RWPE1 (cell line): Measurements from ENCODE around the gene PRR14.

Experiments used
- CTCF ChIA-PET: fragments of 350-600 bp; sonication (Branson Sonifier 250); formaldehyde crosslinking; extraction: SDS; loops from one replicate; lab custom pipeline; 2021; lab: Yijun Ruan, JAX
- POLR2A ChIA-PET: fragments of 400-600 bp; formaldehyde crosslinking; extraction: SDS; loops from one replicate; lab custom pipeline; 2020; ENCODE audit warnings: antibody characterized with exemption; ENCODE audit not compliant: low non-redundant PET; lab: Yijun Ruan, JAX
- DNase-seq: peaks from one replicate; pipeline ENCODE4 v3.0.0; 2012; ENCODE audit warnings: low spot score
- H3K27ac ChIP-seq: fragments of 450-650 bp; 2 replicates; pipeline ENCODE4 v1.5.1; 2017
- TF ChIP-seq, protein P1 (sequence below): fragments of 450-650 bp; conservative IDR thresholded peaks from 2 replicates; pipeline ENCODE4 v1.5.1; 2017; ENCODE audit warnings: low read depth, mild to moderate bottlenecking

The PRR14 gene

DNA sequence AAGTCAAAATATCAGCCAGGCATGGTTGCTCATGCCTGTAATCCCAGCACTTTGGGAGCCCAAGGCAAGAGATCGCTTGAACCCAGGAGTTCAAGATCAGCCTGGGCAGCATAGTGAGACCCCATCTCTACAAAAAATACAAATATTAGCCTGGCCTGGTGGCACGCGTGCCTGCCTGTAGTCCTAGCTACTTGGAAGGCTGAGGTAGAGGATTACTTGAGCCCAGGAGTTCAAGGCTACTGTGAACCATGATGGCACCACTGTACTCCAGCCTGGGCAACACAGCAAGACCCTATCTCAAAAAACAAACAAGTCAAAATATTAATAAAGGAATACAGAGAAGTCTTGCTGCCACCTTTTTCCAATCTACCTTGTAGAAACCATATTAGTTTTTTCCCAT, 44.8 kb upstream of the PRR14 start:
- no peak for DNase-seq
- H3K27ac ChIP-seq: no peak overlapping the region
- ChIA-PET POLR2A (no interaction called here), CTCF (no interaction called here)
- TF ChIP-seq, protein P1, sequence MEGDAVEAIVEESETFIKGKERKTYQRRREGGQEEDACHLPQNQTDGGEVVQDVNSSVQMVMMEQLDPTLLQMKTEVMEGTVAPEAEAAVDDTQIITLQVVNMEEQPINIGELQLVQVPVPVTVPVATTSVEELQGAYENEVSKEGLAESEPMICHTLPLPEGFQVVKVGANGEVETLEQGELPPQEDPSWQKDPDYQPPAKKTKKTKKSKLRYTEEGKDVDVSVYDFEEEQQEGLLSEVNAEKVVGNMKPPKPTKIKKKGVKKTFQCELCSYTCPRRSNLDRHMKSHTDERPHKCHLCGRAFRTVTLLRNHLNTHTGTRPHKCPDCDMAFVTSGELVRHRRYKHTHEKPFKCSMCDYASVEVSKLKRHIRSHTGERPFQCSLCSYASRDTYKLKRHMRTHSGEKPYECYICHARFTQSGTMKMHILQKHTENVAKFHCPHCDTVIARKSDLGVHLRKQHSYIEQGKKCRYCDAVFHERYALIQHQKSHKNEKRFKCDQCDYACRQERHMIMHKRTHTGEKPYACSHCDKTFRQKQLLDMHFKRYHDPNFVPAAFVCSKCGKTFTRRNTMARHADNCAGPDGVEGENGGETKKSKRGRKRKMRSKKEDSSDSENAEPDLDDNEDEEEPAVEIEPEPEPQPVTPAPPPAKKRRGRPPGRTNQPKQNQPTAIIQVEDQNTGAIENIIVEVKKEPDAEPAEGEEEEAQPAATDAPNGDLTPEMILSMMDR: no peak

DNA sequence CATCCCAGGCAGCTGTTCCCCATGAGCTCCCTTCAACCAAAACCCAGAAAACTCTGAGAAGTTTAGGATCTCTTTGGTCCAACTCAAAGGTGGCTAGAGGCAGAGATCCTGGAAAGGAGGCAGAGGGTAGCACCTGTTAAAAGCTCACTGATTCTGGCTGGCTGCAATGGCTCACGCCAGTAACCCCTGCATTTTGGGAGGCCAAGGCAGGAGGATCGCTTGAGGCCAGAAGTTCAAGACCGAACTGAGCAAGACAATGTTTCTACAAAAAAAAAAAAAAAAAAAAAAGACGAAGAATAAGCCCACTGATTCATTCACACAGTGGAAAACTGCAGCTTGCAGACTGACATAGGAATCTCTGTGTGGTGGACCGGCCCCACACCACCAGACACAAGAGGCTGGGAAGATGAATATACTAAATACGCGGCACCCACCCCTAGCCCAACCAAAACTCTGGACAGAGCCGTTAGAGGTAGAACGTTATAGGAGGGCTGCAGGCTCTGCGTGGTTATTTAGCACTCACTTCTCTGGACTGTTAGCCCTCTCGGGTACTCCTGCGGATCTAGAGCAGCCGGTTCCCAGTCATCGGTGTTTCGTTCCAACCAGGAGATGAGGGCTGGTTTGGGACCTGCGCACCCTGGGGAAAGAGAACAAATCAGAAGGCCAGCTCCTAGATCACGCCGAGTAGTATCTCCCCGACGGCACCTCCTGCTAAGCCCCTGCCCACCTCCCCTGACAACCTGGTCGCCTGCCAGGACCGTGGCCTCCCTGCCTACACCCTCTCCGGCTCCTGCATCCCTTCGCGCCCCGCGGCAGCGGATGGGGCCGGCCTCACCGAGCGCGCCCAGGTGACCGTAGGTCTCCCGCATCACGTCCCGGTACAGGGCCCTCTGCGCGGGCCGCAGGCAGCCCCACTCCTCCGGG, 41.5 kb upstream of the PRR14 start:
- peak; percentile 54 for DNase-seq
- POLR2A ChIA-PET: interaction anchor here (0.8 kb wide), 1 partner anchor 25 kb away, joined by 5 read pairs; no protein-coding TSS in a partner anchor
- TF ChIP-seq, protein P1: no peak

DNA sequence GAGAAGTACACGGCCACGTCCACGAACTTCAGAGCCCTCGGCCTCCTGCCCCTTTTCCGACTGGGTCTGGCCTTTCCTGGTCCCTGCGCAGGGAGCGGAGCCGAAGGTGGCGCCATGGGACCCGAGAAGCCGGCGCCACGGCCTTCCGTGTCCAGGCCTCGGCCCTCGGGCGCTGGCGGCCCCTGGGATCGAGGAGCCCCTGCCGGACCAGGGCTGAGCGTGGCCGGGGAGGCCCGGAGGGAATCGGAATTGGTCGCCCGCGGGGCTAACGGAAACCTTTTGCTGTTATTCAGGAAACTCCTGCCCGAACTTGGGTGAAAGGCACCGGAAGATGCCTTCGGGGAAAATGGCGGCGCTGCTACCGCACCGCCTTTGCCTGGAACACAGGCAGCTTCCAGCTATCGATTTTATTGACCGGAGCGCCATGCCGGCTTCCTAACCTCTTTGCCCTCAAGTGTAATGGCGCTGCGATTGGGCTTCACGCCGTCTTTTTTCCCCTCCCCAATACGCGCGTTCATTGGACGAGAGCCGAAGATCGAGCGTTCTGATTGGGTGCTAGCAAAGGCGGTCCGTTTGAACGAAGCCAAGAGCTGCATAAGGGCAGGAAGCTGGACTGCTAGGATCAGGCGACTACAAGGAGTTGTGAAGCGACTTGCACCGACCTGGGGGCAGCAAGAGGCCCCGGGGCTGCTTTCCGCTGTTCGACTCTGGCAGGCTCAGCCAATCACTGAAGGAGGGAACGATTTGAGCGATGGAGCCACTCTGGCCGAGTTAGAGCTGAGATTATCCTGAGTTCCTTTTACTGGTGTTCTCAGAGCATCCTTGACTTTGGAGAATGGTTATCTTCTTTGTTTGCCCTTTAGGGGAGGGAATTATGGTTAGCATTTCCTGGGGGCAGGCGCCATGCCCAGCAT, 40.6 kb upstream of the PRR14 start, which contains the start of gene ZNF689:
ZNF689 (minus strand) TSS at position 464 of the 914 bp plus-strand sequence; CDS start at position 116, 348 bp downstream.
- H3K27ac ChIP-seq: peak within 1 kb of the TSS; percentile 84
- ChIA-PET POLR2A (interaction anchor here (0.6 kb wide), 3 partner anchors 29 to 218 kb away, joined by 3 read pairs; no protein-coding TSS in a partner anchor), CTCF (interaction anchor here (0.6 to 1.4 kb wide), 2 partner anchors 21 to 66 kb away, joined by 3 read pairs; no protein-coding TSS in a partner anchor)
- TF ChIP-seq, protein P1: no peak
- DNase-seq: peak; percentile 99

More for the DNA sequence above, 41.5 kb upstream of the PRR14 start:
- peak overlapping the region; percentile 84 for H3K27ac ChIP-seq
- CTCF ChIA-PET: interaction anchor here (0.6 to 1.4 kb wide), 2 partner anchors 20 to 22 kb away, joined by 3 read pairs; no protein-coding TSS in a partner anchor

DNA sequence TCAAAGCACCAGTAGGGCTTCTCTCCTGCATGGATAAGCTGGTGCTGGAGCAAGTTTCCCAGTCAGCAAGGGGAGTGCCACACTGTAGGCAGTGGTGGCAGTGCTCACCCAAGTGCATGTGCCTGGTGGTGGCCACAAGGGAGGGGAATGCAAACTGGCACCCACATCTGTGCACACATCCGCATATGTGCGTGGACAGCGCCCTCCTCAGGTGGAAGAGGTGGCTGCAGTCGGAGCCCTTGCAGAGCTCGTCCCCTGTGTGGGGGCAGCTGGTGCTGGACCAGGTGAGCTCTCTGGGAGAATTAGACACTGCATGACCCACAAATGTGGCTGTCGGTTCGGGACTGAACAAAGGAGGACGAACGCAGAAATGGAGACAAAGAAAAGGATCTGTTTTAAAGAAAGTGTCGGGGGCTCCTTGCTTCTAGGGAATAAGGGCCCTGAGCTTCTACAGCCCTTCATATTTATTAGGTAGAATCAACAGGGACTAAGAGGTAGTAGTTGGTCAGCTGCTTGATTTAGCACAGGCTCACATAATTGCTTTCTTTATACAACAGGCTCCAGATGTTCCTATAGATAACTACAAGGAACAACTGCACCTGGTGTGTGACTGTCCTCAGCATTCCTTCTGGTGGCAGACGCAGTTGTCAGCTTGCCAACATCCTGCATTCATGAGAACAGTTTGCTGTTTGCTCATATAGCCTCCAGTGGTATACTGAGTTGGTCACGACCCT, 35.2 kb upstream of the PRR14 start:
- TF ChIP-seq, protein P1: no peak; the same call in 1 of the 2 replicates
- POLR2A ChIA-PET: no interaction called here
- CTCF ChIA-PET: interaction anchor here (0.6 to 1.1 kb wide), 5 partner anchors 13 to 81 kb away, joined by 3 to 4 read pairs (median 3); partner anchors contain the start of gene ZNF747
- no peak for DNase-seq
- no peak overlapping the region for H3K27ac ChIP-seq

DNA sequence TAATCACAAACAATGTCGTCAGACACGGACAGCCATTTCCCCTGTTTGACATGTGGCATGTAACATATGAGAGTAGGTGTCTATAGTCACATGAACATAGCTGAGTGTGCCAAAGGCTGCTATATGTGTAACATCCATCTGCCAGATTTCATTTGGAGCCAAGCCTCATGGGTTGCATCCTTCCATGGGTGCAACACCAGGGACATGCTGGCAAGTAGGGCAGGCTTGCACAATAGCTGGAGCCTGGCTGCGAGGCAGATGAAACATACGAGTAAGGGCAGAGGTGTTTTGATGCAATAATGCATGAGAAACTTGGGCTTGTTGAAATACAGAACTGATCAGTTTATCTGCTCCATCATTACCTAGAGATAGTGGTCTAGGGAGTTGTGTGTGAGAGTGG, 31.6 kb upstream of the PRR14 start:
- no peak for DNase-seq
- ChIA-PET POLR2A (no interaction called here), CTCF (interaction anchor here (0.7 kb wide), 1 partner anchor 75 kb away, joined by 3 read pairs; no protein-coding TSS in a partner anchor)
- TF ChIP-seq, protein P1: no peak
- no peak overlapping the region for H3K27ac ChIP-seq
